NCI-H2171 treated with DMSO at 0.1 percent for 48 hours (cell line): ENCODE results near the gene PPP4R2.
A peak's percentile ranks its signal among the peaks of the same experiment; 100 is the strongest.
"Not testable (repeated sequence)": the region's sequence is repeated elsewhere in the genome, so short reads cannot be mapped to it uniquely, and the experiment has no call there.

ENCODE experiments used
- DNase-seq: peaks from one replicate; lab custom pipeline; 2025; lab: John Stamatoyannopoulos, UW

PPP4R2 gene

DNA sequence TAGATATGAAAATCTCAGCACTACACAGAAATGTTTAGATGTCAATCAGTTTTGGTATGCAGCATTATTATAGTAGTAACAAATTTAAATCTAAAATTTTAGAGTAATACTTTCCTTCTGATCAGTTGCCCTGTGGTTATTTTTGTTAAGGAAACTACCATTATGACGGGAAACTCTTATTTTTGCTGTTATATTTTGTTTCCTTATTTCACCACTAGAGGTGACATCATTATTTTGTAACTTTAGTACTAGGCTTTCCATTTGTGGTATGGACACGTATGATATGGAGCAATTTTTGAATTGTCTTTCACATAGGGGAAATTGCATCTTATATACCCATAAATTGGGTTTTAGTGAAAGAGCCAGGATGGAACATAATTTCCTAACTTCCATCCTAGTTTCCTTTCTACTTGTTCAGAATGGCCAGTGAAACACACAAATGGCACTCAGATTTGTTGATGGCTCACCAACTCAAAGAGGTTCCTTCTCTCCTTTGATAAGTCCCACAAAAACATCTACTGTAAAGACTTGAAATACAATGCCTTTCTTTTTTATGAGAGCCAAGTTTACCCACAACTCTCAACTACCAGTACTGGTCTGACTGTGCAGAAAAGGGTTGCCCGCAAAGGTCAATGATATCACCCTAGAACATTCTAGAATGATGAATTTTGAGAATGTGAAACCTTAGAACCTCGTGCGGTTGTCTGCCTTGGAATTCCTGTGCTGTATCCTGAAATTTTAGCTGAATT is 19.4 kb upstream of the PPP4R2 start:
- DNase-seq = no peak

DNA sequence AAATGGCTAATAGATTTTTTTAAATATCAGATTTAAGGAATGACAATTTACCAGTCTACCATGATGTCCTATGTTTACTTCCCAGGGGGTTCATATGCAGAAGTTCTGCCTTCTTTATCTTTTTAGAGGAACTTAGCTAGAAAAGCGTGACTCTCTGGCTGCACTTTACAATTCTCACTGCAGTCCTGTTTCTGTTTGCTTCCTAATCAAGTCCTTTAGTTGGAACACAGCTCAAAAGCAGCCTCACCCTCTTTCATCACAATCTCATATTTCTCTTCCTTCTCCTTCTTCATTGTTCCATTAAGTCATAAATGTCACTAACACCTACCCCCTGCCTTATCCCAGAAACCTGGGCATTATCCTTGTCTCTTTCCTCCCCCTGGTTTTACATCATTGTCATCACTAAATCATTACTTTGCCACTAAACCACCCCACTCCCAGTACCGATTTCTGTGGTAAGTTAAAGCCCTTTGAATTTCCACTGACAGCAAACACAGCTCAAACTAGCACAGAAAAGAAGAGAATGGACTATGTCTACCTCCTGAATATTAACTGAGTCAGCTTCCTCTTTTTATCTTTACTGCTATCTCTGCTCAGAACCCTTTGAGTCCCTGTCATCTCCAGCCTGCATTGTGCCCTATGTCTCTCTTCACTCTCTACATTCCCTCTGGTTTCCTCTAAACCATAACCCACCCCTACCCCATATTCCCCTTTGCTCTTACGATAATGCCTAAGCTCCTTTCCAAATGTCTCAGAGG is 13.8 kb upstream of the PPP4R2 start:
- no peak for DNase-seq

DNA sequence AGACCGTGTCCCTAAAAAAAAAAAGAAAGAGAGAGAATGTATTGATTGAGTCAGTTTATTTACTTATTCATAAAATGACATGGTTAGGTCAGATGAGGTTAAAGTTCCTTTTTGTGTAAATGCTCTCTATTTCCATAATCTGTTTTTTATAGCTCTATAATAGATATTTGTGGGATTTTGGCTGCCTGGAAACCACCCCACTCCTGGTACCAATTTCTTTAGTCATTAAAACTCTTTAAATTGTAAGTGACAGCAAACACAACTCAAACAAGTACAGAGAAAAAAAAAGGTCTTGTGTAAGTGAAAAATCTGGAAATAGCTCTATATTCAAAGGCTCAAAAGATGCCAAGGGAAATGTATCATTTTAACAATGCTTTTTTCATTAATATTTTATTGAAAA is 11.0 kb upstream of the PPP4R2 start:
- no peak for DNase-seq

DNA sequence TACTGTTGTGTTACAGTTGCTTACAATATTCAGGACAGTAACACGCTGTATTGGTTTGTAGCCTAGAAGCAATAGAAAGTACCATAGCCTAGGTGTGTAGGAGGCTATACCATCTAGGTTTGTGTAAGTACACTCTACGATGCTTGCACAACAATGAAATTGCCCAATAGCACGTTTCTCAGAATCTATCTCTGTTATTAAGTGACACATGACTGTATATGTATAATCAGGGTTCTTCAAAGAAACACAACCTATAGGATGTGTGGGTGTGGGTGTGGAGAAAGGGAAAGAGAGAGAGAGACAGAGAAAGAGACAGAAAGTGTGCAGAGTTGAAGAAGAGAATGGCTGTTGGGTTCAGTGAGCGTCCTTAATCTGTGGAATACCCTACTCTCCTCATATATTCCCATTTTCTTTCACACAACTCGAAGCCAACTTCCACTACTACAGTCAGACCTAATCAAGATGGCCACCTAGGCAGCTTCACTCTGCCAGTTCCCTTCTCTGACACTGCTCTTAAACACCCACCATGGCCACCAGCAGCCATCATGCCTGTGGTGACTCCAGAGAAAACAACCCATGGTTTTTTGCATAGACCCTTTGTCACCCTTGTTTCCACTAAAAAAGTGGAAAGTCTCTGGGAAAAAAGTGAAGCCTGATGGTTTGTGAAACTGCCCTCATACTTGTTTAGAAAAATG is 5.8 kb upstream of the PPP4R2 start:
- DNase-seq = no peak

DNA sequence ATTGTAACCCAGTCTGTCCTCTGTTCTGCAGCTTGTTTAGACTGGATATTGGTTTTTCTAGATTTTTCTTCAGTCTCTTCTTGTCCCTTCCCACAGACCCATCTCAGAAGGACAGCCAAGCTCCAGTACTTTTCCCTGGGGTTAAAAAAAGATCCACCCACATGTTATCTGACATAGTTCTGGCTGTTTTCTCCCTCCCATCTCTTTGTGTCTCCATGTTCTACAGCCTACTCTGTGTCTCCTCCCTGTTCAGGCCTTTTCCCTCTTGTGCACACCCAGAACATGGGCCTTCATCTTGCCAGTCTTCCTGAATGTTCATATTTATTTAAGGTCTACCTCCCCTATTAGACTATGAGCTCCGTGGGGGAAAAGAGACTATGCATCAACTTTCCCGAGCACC is 5.1 kb upstream of the PPP4R2 start:
- no peak for DNase-seq

DNA sequence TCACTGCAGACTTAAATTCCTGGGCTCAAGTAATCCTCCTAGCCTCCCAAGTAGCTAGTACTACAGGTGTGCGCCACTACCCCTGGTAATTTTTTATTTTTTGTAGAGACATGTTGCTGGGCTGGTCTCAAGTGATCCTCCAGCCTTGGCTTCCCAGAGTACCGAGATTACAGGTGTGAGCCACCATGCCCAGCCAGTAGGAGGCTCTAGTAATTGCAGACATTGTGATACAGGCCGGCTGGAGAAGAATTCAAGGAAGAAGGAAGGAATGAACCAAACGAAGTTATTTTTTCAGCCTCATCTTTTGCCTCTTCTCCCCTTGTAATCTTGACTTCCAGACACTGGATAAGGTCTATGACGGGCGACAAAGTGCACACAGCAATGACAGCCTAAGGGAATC is 3.2 kb upstream of the PPP4R2 start:
- DNase-seq = no peak

DNA sequence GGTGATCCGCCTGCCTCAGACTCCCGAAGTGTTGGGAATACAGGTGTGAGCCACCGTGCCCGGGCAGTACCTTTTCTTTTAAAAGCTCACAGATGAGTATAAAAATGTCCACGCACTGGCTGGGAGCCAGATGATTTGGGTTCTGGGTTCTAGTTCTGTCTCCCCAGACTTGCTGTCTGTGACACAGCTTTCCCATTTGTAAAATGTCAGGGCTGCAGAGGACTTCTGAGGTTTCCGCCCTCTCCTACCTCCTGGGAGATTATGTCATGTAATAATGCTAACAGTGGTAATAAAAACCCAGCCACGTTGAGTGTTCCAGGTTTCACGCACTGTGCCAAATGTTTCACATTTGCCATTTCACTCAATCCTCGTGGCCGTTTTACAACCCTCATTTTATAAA is 1.3 kb upstream of the PPP4R2 start:
- DNase-seq = no peak

DNA sequence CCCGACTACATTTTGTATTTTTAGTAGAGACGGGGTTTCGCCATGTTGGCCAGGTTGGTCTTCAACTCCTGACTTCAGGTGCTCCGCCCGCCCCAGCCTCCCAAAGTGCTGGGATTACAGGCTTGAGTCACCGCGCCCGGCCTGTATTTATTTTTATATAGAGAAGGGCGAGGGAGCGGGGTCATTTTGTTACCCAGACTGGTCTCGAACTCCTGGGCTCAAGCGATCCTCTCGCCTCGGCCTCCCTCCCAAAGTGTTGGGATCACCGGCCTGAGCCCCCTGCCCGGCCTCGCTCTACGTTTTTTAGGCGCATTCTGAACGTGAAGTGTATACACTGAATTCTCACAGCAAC is 514 bp upstream of the PPP4R2 start:
- no peak for DNase-seq

DNA sequence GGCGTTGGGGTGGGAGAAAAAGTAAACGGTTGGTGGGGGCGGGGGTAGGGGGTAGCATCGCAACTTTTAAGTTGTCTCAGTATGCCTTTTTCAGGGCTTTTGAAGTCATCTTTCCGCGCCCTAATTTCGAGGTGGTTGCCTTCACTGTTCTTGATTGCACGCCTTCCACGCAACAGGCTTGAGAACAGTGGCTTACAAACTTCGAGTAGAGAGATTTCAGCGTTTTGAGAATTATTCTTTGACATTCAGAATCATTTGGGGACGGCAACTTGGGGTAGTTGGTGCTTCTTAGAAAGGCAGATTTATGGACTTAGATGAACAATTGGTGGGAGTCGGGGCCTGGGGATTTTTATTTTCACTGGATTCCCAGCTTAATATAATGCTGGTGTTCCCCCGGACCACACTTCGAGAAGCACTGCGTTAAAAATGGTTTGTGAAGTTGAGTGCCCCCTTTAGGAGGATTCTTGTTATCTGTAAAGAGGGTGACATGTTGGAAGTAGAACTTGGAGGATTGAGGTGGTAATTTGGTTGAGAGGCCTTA is 880 bp downstream of the PPP4R2 start:
- DNase-seq = peak; percentile 21

DNA sequence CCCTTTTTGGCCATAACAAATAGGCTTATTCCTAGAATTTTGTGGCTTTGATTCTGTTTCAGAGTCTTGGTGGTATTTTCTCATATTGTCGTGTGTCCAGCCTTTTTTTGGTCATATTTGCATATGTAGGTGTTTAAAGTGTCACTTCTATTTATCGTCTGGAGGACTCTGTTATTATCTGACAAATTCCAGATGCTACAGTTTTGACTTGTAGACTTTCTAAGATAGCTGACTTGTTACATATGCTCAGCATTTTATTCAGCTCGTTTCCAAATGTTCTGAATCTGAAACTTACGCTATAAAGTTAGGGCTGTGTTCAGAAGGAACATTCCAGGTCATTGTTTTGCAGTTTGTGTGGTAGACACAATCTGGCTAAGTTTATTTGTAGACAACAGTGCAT is 1.9 kb downstream of the PPP4R2 start:
- DNase-seq = no peak

DNA sequence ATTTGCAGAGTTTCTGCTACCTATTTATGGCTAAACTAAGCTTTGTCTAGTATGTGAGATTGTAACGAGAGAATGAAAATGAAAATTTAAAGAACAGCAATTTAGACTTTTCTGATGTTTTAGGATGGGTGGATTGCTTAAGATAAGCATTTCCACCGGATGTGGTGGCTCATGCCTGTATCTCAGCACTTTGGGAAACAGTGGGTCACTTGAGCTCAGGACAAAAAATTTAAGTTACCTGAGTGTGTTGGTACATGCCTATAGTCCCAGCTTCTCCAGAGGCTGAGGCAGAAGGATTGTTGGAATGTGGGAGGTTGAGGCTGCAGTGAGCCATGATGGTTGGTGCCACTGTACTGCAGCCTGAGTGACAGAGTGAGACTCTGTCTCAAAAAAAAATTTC is 3.3 kb downstream of the PPP4R2 start:
- no peak for DNase-seq

DNA sequence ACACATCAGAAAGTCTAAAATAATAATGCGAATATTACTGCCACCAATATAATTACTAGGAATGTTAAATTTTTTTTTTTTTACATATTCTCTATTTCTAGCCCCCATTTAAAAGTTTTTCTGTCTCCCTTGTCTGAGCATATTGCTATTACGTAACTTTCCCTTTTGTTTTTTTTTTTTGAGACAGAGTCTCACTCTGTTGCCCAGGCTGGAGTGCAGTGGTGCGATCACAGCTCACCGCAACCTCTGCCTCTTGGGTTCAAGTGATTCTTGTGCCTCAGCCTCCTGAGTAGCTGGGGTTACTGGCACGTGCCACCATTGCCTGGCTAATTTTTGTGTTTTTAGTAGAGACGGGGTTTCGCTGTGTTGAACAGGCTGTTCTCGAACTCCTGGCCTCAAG is 6.4 kb downstream of the PPP4R2 start:
- not testable (repeated sequence) for DNase-seq

DNA sequence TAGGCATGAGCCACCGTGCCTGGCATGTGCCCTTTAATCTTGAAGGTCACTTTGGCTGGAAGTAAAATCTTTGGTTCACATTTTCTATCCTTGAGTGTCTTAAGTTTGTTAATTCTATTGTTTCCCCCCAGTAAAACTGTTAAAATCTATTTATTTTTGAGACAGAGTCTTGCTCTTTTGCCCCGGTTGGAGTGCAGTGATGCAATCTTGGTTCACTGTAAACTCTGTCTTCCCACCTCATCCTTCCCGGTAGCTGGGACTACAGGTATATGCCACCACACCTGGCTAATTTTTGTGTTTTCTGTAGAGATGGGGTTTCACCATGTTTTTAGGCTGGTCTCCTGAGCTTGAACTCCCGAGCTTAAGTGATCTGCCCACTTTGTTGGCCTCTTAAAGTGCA is 7.7 kb downstream of the PPP4R2 start:
- DNase-seq = no peak

DNA sequence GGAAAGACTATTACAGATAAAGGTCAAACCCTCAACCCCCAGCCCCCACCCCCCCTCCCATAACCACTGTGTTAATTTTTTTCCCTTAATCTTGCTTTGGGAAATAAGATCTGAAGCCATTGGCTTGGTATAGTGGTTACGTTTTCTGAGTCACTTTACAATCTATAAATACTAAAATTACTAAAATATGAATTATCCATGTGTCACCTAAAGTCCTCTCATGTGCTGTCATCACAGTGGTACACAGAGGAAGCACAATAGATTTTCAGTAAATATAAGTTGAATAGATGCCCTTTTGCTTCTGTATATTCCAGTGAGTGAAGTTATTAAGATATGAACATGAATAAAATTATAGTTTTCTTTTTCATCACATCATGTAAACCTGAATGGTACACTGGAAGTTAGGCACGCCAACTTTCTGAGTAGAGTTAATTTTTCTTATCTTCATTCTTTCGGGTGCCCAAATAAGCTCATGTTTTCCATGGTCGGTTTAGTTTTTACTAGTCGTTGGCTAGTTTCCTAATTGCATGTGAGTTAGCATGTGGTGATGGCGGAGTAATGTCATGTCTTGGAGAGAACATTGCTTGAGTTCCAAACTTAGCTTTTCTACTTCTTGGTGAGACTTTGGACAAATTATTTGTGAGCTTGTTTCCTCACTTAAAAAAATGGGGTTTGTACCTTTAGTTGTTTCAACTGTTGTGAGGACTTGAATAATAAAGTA is 11.5 kb downstream of the PPP4R2 start:
- no peak for DNase-seq

DNA sequence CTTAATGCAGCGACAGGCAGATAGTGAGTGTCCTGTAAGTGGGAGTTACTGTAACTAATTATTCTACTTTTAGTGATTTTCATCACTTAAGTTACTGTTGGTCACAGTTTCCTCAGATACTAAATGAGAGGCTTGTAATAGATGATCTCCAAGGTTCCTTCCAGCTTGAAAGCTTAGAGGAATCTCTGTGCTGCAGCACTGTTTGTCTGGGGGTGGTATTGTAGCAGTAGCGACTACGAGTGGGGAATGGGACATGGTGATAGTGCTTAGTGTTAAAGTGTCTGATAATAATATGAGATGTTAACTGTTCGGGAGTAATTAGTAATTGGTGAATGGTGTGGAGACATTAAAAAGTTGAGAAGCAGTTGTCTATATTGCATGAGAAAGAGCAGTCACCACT is 12.4 kb downstream of the PPP4R2 start:
- DNase-seq = no peak

DNA sequence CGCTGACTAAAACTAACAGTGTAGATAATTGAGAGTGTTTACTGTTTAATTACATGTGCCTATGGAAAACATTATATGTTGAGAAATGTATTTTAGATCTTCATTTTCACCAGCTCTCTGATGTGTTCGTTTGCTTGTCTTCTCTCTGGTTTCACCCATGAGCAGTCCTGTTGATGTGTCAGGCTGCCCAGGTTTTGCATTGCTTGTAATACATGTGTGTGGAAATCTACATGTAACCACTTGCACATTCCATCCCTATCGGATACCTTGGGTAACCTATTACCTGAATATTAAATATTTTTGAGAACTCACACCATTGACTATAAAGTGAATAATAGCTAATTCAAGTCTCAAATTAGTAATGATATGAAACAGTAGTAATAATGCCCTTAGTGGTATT is 13.1 kb downstream of the PPP4R2 start:
- no peak for DNase-seq

DNA sequence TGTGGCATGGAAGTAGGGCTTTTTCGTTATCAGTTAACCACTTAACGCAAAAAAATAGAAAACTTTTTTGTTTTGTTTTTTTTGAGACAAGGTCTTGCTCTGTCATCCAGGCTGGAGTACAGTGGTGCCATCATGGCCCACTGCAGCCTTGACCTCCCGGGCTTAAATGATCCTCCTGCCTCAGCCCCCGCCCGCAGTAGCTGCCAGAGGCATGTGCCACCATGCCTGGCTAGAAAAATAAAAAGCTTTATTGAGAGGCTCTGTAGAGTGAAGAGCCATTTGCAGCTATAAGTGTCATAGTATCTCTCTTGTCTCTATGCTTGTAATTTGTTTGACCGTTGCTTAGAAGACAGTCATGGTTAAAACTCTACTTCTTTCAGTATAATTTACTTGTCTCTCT is 13.5 kb downstream of the PPP4R2 start:
- no peak for DNase-seq

DNA sequence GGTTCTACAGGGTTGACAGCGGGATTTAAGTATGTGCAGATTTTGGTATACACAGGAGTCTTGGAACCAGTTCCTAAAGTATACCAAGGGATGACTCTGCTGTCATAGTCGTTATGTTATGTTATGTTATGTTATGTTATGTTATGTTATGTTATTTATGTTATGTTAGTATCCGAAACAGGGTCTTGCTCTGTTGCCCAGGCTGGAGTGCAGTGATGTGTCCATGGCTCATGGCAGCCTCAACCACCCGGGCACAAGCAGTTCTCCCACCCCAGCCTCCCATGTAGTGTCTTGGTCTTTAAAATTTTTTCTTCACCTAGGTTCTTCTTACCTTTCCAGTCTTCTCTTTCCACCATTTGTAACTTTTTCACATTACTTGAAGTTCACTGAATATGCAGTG is 21.7 kb downstream of the PPP4R2 start:
- DNase-seq = no peak

DNA sequence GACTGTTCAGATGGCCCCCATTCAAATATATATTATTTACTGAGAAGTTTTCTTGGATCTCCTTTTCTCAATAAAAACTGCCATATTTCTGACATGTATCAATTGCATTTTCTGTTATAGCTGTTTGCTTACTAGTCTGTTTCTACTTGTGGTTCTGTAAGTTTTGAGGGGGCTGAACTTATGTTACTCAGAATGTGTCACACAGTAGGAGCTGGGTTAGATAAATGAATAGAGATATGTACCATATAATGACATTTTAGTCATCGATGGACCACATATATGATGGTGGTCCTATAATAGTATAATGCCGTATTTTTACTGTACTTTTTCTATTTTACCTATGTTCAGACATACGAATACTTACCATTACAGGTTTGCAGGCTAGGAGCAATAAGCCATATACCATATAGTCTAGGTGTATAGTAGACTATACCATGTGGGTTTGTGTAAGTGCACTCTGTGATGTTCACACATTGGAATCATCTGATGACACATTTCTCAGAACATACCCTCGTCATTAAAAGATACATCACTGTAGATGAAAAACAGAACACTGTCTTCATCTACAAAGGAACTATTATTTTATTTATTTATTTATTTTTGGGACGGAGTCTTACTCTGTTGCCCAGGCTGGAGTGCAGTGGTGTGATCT is 22.3 kb downstream of the PPP4R2 start:
- no peak for DNase-seq

DNA sequence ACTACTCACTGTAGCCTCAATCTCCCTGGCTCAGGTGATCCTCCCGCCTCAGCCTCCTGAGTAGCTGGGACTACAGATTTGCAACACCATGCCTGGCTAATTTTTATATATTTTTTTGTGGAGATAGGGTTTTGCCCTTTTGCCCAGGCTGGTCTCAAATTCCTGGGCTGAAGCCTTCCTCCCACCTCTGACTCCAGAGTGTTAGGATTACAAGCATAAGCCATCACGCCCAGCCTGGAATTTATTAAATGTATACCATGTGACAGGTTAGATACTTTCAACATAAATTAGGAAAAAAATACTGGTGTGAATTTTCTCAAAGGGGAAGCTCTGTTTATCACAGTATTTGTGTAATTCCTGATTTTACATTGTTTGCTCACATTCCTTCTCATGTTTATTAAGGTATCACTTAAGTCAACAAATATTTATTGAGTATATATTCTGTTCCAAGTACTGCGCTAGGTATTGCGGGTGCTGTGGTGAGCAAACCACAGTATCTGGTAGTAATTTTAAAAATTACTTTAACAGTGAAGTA is 24.8 kb downstream of the PPP4R2 start:
- no peak for DNase-seq

DNA sequence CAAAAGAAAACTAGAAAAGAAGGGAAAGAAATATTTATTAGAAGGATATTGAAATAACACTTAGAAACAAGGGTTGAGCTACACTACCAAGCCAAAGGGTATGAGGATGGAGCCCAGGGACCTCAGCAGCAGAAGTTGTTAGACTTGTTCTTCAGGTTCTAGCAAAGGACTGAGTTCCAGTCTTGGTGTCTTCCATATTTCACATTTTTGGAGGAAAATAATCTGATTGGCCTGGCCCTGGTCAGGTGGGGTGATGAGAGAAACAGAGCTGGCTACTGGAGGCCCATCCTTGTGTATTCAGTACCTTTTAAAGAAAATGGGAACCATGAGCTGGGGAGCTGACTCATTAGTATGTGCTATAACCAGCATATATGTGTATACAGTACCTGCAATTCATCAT is 28.2 kb downstream of the PPP4R2 start:
- DNase-seq = no peak
